HCT116 (cell line): ENCODE results near the gene MFSD6. TPM values are rescaled to one million over a fixed set of nuclear protein-coding genes. Genes with fewer than 3 reads are reported as not detected.

Source experiments
- ATAC-seq: fragments of 200-7000 bp; cut with Tn5 transposase; 2 replicates; pipeline ENCODE4 v1.9.1; 2020; ENCODE audit warnings: mild to moderate bottlenecking, moderate library complexity
- BruUV-seq: library from RNA; stranded (reverse); fragments of 400-500 nt; replicated peaks from 2 replicates; lab custom pipeline; 2021; lab: Mats Ljungman, UMichigan
- CTCF ChIA-PET: fragments of 300-600 bp; sonication (Branson Sonifier 250); formaldehyde crosslinking; loops from one replicate; lab custom pipeline; 2021; ENCODE audit warnings: antibody characterized with exemption; lab: Charles Lee
- POLR2A ChIA-PET: fragments of 300-600, 350-600 bp; sonication (Branson Sonifier 250); formaldehyde crosslinking; loops from one replicate; lab custom pipeline; 2021; ENCODE audit warnings: antibody characterized with exemption; lab: Charles Lee
- RAD21 ChIA-PET, 2 experiments: fragments of 300-600 bp; sonication (Branson Sonifier 250); formaldehyde crosslinking; loops; one replicate each; lab custom pipeline; 2023; ENCODE audit warnings: low total read pairs in 2 of 2; ENCODE audit not compliant: uncharacterized antibody in 2 of 2, unreplicated experiment in 2 of 2, low non-redundant PET in 1 of 2; lab: Charles Lee
- DNase-seq: peaks from one replicate; pipeline ENCODE4 v3.0.0-alpha.2; 2010; ENCODE audit warnings: low read depth, low spot score
- H2AFZ ChIP-seq: fragments of 200-600 bp; shearing (Covaris generic), sonication (generic); 2 replicates; pipeline ENCODE4 v1.6.1; 2017; ENCODE audit warnings: low read depth, mixed run types, mixed read lengths, antibody characterized with exemption, low read length; ENCODE audit not compliant: poor library complexity, severe bottlenecking
- H3K27ac ChIP-seq: 2 replicates; pipeline ENCODE4 v1.5.1; 2012; ENCODE audit warnings: low read depth, low read length
- H3K27me3 ChIP-seq: fragments of 200-600 bp; sonication (generic); 2 replicates; pipeline ENCODE4 v1.6.1; 2016; ENCODE audit warnings: mixed run types, low read length, mixed read lengths; ENCODE audit not compliant: insufficient read depth
- H3K36me3 ChIP-seq, 2 experiments: fragments of 200-500 bp in 1 of 2; fragments of 200-600 bp in 1 of 2; sonication (Bioruptor generic) in 1 of 2; sonication (generic) in 1 of 2; 2 replicates each; pipeline versions ENCODE4 v1.5.1 to v1.6.1; 2014 to 2016; ENCODE audit warnings: low read length in 2 of 2, inconsistent platforms in 1 of 2, mixed read lengths in 1 of 2, mixed run types in 1 of 2; ENCODE audit not compliant: insufficient read depth in 2 of 2, control insufficient read depth in 1 of 2
- H3K4me1 ChIP-seq, 2 experiments: fragments of 200-600 bp in 1 of 2; sonication (generic) in 1 of 2; 2 replicates each; pipeline versions ENCODE4 v1.5.1 to v1.6.1; 2012 to 2017; ENCODE audit warnings: low read length in 2 of 2, inconsistent platforms in 1 of 2, mild to moderate bottlenecking in 1 of 2, mixed read lengths in 1 of 2, mixed run types in 1 of 2, moderate library complexity in 1 of 2; ENCODE audit not compliant: insufficient read depth in 2 of 2, control insufficient read depth in 1 of 2
- H3K4me2 ChIP-seq: fragments of 200-600 bp; sonication (generic); 2 replicates; pipeline ENCODE4 v1.6.1; 2017; ENCODE audit warnings: mixed run types, low read length, mixed read lengths
- H3K4me3 ChIP-seq, 2 experiments: fragments of 200-600 bp in 1 of 2; sonication (generic) in 1 of 2; replicated peaks in 1 of 2; 2 replicates each; pipeline ENCODE4 v1.5.1; 2011 to 2016; ENCODE audit warnings: low read length in 2 of 2, control low read depth in 1 of 2, low read depth in 1 of 2, mild to moderate bottlenecking in 1 of 2, mixed read lengths in 1 of 2, mixed run types in 1 of 2
- H3K79me2 ChIP-seq: fragments of 200-600 bp; sonication (generic); 2 replicates; pipeline ENCODE4 v1.6.1; 2017; ENCODE audit warnings: mild to moderate bottlenecking, mixed run types, low read length, moderate library complexity, mixed read lengths; ENCODE audit not compliant: insufficient read depth
- H3K9ac ChIP-seq: fragments of 200-600 bp; sonication (generic); 2 replicates; pipeline ENCODE4 v1.6.1; 2016; ENCODE audit warnings: low read length, mixed read lengths
- H3K9me2 ChIP-seq: fragments of 200-600 bp; sonication (generic), shearing (Covaris generic); 2 replicates; pipeline ENCODE4 v1.6.1; 2017; ENCODE audit warnings: mixed run types, mild to moderate bottlenecking, moderate library complexity; ENCODE audit not compliant: insufficient read depth
- H3K9me3 ChIP-seq, 2 experiments: fragments of 200-500 bp in 1 of 2; fragments of 200-600 bp in 1 of 2; sonication (Bioruptor generic) in 1 of 2; sonication (generic) in 1 of 2; 2 replicates each; pipeline ENCODE4 v1.6.1; 2014 to 2017; ENCODE audit warnings: low read length in 2 of 2, mixed read lengths in 2 of 2, inconsistent platforms in 1 of 2, low read depth in 1 of 2, mild to moderate bottlenecking in 1 of 2, mixed run types in 1 of 2, moderate library complexity in 1 of 2; ENCODE audit not compliant: control insufficient read depth in 1 of 2, insufficient read depth in 1 of 2
- H4K20me1 ChIP-seq: fragments of 200-600 bp; sonication (generic), shearing (Covaris generic); 2 replicates; pipeline ENCODE4 v1.6.1; 2017; ENCODE audit warnings: mixed run types, mild to moderate bottlenecking, moderate library complexity; ENCODE audit not compliant: insufficient read depth
- ATF3 ChIP-seq: IDR thresholded peaks from 2 replicates; pipeline ENCODE4 v1.6.1; 2012
- CBX3 ChIP-seq: IDR thresholded peaks from 2 replicates; pipeline ENCODE4 v1.6.1; 2012; ENCODE audit warnings: low read depth
- CEBPB ChIP-seq: IDR thresholded peaks from 2 replicates; pipeline ENCODE4 v1.6.1; 2012; ENCODE audit warnings: low read depth
- EGR1 ChIP-seq: IDR thresholded peaks from 2 replicates; pipeline ENCODE4 v1.6.1; 2012; ENCODE audit warnings: low read depth
- ELF1 ChIP-seq: IDR thresholded peaks from 2 replicates; pipeline ENCODE4 v1.6.1; 2012; ENCODE audit warnings: low read depth, borderline replicate concordance
- EZH2 ChIP-seq: fragments of 200-600 bp; sonication (generic); IDR thresholded peaks from 2 replicates; pipeline ENCODE4 v1.6.1; 2017; ENCODE audit warnings: antibody characterized with exemption, mixed run types
- EZH2phosphoT487 ChIP-seq: fragments of 200-600 bp; IDR thresholded peaks from 2 replicates; pipeline ENCODE4 v1.6.1; 2018; ENCODE audit warnings: antibody characterized with exemption, borderline replicate concordance
- FOSL1 ChIP-seq: IDR thresholded peaks from 2 replicates; pipeline ENCODE4 v1.6.1; 2012; ENCODE audit warnings: low read depth
- POLR2A ChIP-seq: IDR thresholded peaks from 2 replicates; pipeline ENCODE4 v1.7.0; 2011; ENCODE audit warnings: borderline replicate concordance; ENCODE audit not compliant: insufficient read depth, insufficient read length; ENCODE audit errors: extremely low read depth
- POLR2AphosphoS5 ChIP-seq: IDR thresholded peaks from 2 replicates; pipeline ENCODE4 v1.6.1; 2011; ENCODE audit warnings: mild to moderate bottlenecking, low read depth, low read length, moderate library complexity
- RAD21 ChIP-seq: IDR thresholded peaks from 2 replicates; pipeline ENCODE4 v1.6.1; 2012; ENCODE audit warnings: low read depth, mild to moderate bottlenecking
- SP1 ChIP-seq: IDR thresholded peaks from 2 replicates; pipeline ENCODE4 v1.6.1; 2012; ENCODE audit warnings: low read depth
- SRF ChIP-seq: IDR thresholded peaks from 2 replicates; pipeline ENCODE4 v1.6.1; 2012; ENCODE audit warnings: low read depth
- TCF7L2 ChIP-seq: IDR thresholded peaks from 2 replicates; pipeline ENCODE4 v1.7.0; 2011; ENCODE audit warnings: borderline replicate concordance, inconsistent platforms; ENCODE audit not compliant: insufficient read depth, insufficient read length; ENCODE audit errors: extremely low read depth
- YY1 ChIP-seq: IDR thresholded peaks from 2 replicates; pipeline ENCODE4 v1.6.1; 2011; ENCODE audit warnings: low read length, low read depth, moderate library complexity, mild to moderate bottlenecking; ENCODE audit not compliant: insufficient replicate concordance; ENCODE audit errors: extremely low read depth
- ZNF274 ChIP-seq: fragments of 200-500 bp; sonication (Bioruptor generic); IDR thresholded peaks from 2 replicates; pipeline ENCODE4 v1.6.1; 2014; ENCODE audit warnings: mild to moderate bottlenecking, low read depth, low read length, inconsistent platforms
- intact Hi-C: fragments of 100-400 bp; cut with micrococcal nuclease; formaldehyde crosslinking; loops from 2 replicates; pipeline ENCODE4 v1.10.0; 2022
- total RNA-seq: library from RNA; stranded (reverse); gene quantifications from one replicate; pipeline ENCODE4 v1.2.1, GENCODE V29; 2021; ENCODE audit not compliant: unreplicated experiment
- TF ChIP-seq, protein P1 (sequence below): IDR thresholded peaks from 2 replicates; pipeline ENCODE4 v1.6.1; 2011; ENCODE audit warnings: mild to moderate bottlenecking, low read length, moderate library complexity; ENCODE audit not compliant: insufficient replicate concordance; ENCODE audit errors: extremely low read depth
- TF ChIP-seq, protein P2 (sequence below): IDR thresholded peaks from 2 replicates; pipeline ENCODE4 v1.6.1; 2012

The MFSD6 gene
- total RNA-seq, 1 experiment from 2014 or later, result 18.6 TPM

GRCh38 chr2:190526105-190526750 lies 118.1 kb downstream of the MFSD6 start:
- ChIA-PET RAD21 (no interaction called here), POLR2A (no interaction called here), CTCF (no interaction called here)
- no peaks in the 10 kb centered on the region for H4K20me1 ChIP-seq
- H3K9ac ChIP-seq, result no peak overlapping the region
- H3K4me1 ChIP-seq, result peaks cover 0 to 10% of the 10 kb centered on the region in 2 experiments; a peak in 1 of 4 replicates
- DNase-seq (no peak), ATAC-seq (no peak)
- H3K9me2 ChIP-seq, result no peaks in the 10 kb centered on the region
- H3K27ac ChIP-seq, result no peak overlapping the region
- no TSS peak for BruUV-seq
- H3K9me3 ChIP-seq, result no peaks in the 10 kb centered on the region
- no peaks in the 10 kb centered on the region for H3K36me3 ChIP-seq
- intact Hi-C loops, result no loop called here
- no peaks in the 10 kb centered on the region for H3K27me3 ChIP-seq
- TF ChIP-seq EGR1, result no peak
- TF ChIP-seq ELF1, result no peak
- no peak for TF ChIP-seq SP1
- no peak for TF ChIP-seq TCF7L2
- TF ChIP-seq POLR2AphosphoS5, result no peak
- no peak for TF ChIP-seq ATF3
- TF ChIP-seq RAD21, result no peak
- TF ChIP-seq POLR2A, result no peak
- no peak for TF ChIP-seq FOSL1
- no peak for TF ChIP-seq EZH2
- TF ChIP-seq, protein P1, sequence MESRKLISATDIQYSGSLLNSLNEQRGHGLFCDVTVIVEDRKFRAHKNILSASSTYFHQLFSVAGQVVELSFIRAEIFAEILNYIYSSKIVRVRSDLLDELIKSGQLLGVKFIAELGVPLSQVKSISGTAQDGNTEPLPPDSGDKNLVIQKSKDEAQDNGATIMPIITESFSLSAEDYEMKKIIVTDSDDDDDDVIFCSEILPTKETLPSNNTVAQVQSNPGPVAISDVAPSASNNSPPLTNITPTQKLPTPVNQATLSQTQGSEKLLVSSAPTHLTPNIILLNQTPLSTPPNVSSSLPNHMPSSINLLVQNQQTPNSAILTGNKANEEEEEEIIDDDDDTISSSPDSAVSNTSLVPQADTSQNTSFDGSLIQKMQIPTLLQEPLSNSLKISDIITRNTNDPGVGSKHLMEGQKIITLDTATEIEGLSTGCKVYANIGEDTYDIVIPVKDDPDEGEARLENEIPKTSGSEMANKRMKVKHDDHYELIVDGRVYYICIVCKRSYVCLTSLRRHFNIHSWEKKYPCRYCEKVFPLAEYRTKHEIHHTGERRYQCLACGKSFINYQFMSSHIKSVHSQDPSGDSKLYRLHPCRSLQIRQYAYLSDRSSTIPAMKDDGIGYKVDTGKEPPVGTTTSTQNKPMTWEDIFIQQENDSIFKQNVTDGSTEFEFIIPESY, result no peak
- TF ChIP-seq CEBPB, result no peak
- no peak for TF ChIP-seq SRF
- no peak for TF ChIP-seq EZH2phosphoT487
- TF ChIP-seq CBX3, result no peak
- no peak for TF ChIP-seq ZNF274
- TF ChIP-seq, protein P2, sequence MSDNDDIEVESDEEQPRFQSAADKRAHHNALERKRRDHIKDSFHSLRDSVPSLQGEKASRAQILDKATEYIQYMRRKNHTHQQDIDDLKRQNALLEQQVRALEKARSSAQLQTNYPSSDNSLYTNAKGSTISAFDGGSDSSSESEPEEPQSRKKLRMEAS, result no peak
- TF ChIP-seq YY1, result no peak
- H3K79me2 ChIP-seq, result no peaks in the 10 kb centered on the region
- no peak overlapping the region for H3K4me2 ChIP-seq
- no peak overlapping the region for H3K4me3 ChIP-seq
- H2AFZ ChIP-seq, result no peak overlapping the region
